Measurements from ENCODE around the gene TTC38.

The TTC38 gene

DNA sequence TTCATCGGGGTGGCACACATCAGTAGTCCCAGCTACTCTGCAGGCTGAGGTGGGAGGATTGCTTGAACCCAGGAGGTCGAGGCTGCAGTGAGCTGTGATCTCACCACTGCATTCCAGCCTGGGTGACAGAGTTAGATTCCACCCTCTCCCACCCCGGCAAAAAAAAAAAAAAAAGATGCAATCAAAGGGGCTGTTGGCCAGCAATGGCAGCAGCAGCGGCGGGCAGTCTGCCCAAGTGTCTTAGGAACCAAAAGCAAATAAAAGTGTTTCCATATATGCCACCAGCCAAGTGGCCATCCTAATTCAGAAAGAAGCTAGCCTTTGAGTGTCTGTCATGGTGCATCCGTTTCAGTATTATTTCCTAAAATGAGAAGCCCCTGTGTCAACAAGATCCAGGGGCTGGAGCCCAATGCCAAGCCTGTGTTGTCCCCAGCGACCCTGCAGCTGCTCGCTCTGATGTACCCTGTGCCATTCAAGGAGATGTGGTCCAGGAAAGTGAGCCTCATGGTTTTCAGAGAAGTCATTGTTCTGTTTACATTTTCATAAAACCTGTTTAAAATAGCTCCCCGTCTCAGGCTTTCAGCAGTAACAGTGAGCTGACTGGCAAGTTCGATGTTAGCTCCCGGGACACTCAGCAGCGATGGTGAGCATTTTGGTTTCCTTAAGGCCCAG is 30.2 kb upstream of the TTC38 start:
- Histone ChIP-seq H3K4me1 (ENCODE audit: control insufficient read depth in 1 of 2, insufficient read depth in 2 of 2, low read length in 2 of 2) (peaks cover 0 to 3% of the 10 kb centered on the region in 2 donors), H3K27ac (ENCODE audit: low read length) (peak overlapping the region; percentile 22), H3K9me3 (ENCODE audit: control insufficient read depth in 1 of 2, low read length in 2 of 2) (no peaks in the 10 kb centered on the region), H3K36me3 (ENCODE audit: control insufficient read depth in 1 of 2, insufficient read depth in 2 of 2, low read length in 2 of 2) (peaks cover 5 to 14% of the 10 kb centered on the region in 2 donors), H3K4me3 (ENCODE audit: low read depth in 1 of 2, low read length in 2 of 2) (no peak overlapping the region), H3K27me3 (ENCODE audit: low read depth, low read length) (no peaks in the 10 kb centered on the region)

DNA sequence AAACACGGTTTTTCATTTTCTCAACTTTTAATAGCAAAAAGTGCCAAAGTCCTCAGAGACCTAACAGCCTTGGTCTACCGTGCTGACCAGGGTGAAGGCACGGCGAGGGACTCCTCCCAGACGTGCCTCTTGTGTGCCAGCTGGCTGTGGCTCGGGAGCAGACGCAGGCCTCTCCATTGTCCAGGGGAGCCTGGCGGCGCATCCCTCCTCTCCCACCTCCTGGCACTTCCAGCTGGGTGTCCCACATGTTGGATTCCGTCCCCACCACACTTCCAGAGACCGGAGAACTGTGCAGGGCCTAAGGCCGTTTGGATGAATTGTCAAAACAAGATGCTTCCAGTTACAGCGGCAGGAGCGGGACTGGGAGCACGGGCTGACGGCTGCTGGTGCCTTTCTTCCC is 29.3 kb upstream of the TTC38 start:
- no peak overlapping the region for H3K27ac ChIP-seq (ENCODE audit: low read length)
- no peaks in the 10 kb centered on the region for H3K27me3 ChIP-seq (ENCODE audit: low read depth, low read length)
- H3K9me3 ChIP-seq (ENCODE audit: control insufficient read depth in 1 of 2, low read length in 2 of 2), result no peaks in the 10 kb centered on the region
- peaks cover 0 to 3% of the 10 kb centered on the region in 2 donors for H3K4me1 ChIP-seq (ENCODE audit: control insufficient read depth in 1 of 2, insufficient read depth in 2 of 2, low read length in 2 of 2)
- H3K4me3 ChIP-seq (ENCODE audit: low read depth in 1 of 2, low read length in 2 of 2), result no peak overlapping the region
- peaks cover 10 to 20% of the 10 kb centered on the region in 2 donors for H3K36me3 ChIP-seq (ENCODE audit: control insufficient read depth in 1 of 2, insufficient read depth in 2 of 2, low read length in 2 of 2)

DNA sequence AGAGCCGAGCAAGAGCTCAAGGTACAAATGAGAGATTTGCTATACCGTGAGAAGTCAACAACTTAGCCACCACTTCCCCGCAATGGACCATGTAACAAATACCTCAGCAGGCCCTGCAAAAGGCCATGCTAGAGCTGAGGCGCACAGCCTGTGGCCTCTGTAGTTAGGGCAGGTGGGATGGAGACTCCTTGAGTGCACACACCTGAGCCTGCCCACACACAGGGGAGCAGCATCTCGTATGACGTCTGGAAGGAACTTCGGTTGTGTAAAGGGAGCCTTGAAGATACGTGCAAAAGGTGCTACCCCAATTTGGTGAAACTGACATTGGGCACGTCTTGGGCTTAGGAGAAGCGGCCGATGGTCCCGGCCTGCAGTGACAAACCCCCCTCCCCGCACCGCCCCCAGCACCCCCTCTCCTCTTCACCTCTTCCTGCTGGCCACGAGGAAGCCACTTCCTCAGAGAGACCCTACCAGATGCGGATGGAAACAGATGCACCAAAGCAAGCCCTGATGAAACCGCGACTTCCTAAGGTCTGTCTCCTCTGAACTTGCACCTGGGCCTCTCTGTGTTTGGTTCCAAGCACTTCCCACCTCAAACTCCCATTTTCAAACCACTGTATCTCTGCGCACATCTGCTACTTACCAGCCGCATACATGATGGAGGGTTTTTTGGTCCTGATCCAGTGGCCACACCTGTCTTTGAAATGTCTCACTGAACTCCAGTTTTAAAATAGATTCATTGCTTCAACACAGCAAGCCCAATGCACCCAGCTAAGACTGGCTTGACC is 28.4 kb upstream of the TTC38 start:
- no peaks in the 10 kb centered on the region for H3K9me3 ChIP-seq (ENCODE audit: control insufficient read depth in 1 of 2, low read length in 2 of 2)
- H3K4me1 ChIP-seq (ENCODE audit: control insufficient read depth in 1 of 2, insufficient read depth in 2 of 2, low read length in 2 of 2), result peaks cover 0 to 3% of the 10 kb centered on the region in 2 donors
- H3K36me3 ChIP-seq (ENCODE audit: control insufficient read depth in 1 of 2, insufficient read depth in 2 of 2, low read length in 2 of 2), result peaks cover 10 to 24% of the 10 kb centered on the region in 2 donors
- no peaks in the 10 kb centered on the region for H3K27me3 ChIP-seq (ENCODE audit: low read depth, low read length)
- no peak overlapping the region for H3K27ac ChIP-seq (ENCODE audit: low read length)
- no peak overlapping the region for H3K4me3 ChIP-seq (ENCODE audit: low read depth in 1 of 2, low read length in 2 of 2)

DNA sequence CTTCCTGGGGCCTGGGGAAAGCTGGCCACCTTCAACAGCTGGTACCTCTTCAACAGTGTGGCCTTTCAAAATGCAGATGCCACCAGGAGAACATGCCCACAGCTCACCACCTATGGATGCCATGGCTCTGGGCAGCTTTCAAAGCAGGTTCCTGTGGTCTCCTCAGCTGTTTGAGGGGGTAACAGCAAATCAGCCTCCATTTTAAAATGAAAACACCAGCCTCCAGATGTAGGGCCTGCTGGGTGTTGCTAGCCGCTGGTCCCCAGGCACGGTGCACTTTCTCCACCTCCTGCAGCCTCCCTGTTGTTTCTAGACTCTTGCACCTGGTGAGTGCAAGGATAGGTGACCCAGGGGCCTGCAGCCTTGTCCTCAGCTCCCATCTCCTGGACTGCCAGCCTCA is 27.7 kb upstream of the TTC38 start:
- no peaks in the 10 kb centered on the region for H3K9me3 ChIP-seq (ENCODE audit: control insufficient read depth in 1 of 2, low read length in 2 of 2)
- H3K36me3 ChIP-seq (ENCODE audit: control insufficient read depth in 1 of 2, insufficient read depth in 2 of 2, low read length in 2 of 2), result peaks cover 10 to 26% of the 10 kb centered on the region in 2 donors
- H3K27ac ChIP-seq (ENCODE audit: low read length), result no peak overlapping the region
- no peaks in the 10 kb centered on the region for H3K27me3 ChIP-seq (ENCODE audit: low read depth, low read length)
- peaks cover 0 to 9% of the 10 kb centered on the region in 2 donors for H3K4me1 ChIP-seq (ENCODE audit: control insufficient read depth in 1 of 2, insufficient read depth in 2 of 2, low read length in 2 of 2)
- H3K4me3 ChIP-seq (ENCODE audit: low read depth in 1 of 2, low read length in 2 of 2), result no peak overlapping the region

DNA sequence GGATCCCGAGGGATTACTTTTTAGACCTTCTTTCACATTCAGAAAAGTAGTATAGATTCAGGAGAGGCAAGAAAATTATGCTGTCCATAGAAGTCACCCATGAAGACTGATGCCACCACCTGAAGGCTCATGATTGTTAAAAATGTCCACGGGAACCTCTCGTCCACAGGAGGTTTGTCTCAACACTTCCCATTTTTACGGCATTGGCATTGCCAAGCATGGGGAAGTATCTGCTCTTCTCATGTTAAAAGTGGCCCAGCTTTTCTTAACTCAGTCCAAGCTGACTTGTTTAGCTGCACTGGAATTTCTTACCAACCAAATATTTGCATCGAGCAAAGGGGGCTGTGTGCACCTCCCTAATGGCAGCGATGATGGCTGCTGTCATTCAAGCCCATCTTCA is 27.3 kb upstream of the TTC38 start:
- Histone ChIP-seq H3K27me3 (ENCODE audit: low read depth, low read length) (no peaks in the 10 kb centered on the region), H3K36me3 (ENCODE audit: control insufficient read depth in 1 of 2, insufficient read depth in 2 of 2, low read length in 2 of 2) (peaks cover 6 to 23% of the 10 kb centered on the region in 2 donors), H3K4me3 (ENCODE audit: low read depth in 1 of 2, low read length in 2 of 2) (no peak overlapping the region), H3K4me1 (ENCODE audit: control insufficient read depth in 1 of 2, insufficient read depth in 2 of 2, low read length in 2 of 2) (peaks cover 0 to 13% of the 10 kb centered on the region in 2 donors), H3K9me3 (ENCODE audit: control insufficient read depth in 1 of 2, low read length in 2 of 2) (no peaks in the 10 kb centered on the region), H3K27ac (ENCODE audit: low read length) (no peak overlapping the region)

DNA sequence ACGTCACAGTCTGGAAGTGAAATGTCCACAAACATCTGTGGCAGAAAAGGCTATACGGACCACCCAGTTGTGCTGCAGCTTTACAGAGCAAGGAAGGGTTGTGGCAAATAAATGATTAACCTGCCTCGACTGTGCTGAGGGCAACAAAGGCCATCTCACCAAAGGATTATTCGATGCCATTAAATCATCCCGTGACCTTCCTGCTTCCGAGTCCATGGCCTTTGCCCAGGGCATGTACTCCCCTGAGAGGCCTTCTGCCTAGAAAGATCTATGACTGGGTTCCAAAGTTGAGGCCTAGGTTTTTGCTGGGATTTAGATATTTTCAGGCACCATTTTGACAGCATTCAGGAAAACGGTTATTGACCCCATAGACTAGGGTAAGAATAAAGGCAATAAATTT is 26.9 kb upstream of the TTC38 start:
- H3K9me3 ChIP-seq (ENCODE audit: control insufficient read depth in 1 of 2, low read length in 2 of 2), result no peaks in the 10 kb centered on the region
- H3K36me3 ChIP-seq (ENCODE audit: control insufficient read depth in 1 of 2, insufficient read depth in 2 of 2, low read length in 2 of 2), result peaks cover 5 to 23% of the 10 kb centered on the region in 2 donors
- H3K4me1 ChIP-seq (ENCODE audit: control insufficient read depth in 1 of 2, insufficient read depth in 2 of 2, low read length in 2 of 2), result peaks cover 0 to 17% of the 10 kb centered on the region in 2 donors
- H3K27me3 ChIP-seq (ENCODE audit: low read depth, low read length), result no peaks in the 10 kb centered on the region
- H3K27ac ChIP-seq (ENCODE audit: low read length), result no peak overlapping the region
- H3K4me3 ChIP-seq (ENCODE audit: low read depth in 1 of 2, low read length in 2 of 2), result no peak overlapping the region

DNA sequence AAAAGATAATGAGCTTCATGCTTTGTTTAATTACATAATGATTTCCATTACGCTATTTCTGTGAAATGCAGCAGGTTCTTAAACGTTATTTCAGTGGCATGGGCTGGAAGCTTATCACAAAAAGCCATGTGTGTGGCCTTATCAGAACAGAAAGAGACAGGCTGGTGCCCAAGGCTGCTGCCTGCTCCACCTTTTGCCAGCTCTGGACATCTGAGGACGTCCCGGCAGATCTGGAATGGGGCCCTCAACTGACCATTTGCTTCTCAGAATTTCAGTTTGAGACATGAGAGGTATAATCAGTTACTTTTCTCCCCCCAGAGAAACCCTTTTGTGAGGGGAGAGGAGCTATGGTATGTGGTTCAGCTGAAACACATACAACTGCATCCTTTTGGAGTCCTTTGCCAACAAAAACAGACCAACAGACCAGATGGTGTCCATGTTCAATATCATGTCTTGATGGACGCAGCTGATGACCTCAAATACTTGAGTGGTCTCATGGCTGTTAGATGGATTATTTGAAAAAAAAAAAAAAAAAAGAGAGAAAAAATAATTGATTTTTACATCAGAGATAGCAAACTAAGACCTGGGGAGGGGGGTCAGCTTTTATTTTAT is 26.3 kb upstream of the TTC38 start:
- Histone ChIP-seq H3K36me3 (ENCODE audit: control insufficient read depth in 1 of 2, insufficient read depth in 2 of 2, low read length in 2 of 2) (peaks cover 5 to 18% of the 10 kb centered on the region in 2 donors), H3K4me1 (ENCODE audit: control insufficient read depth in 1 of 2, insufficient read depth in 2 of 2, low read length in 2 of 2) (peaks cover 0 to 18% of the 10 kb centered on the region in 2 donors), H3K27me3 (ENCODE audit: low read depth, low read length) (no peaks in the 10 kb centered on the region), H3K27ac (ENCODE audit: low read length) (no peak overlapping the region), H3K4me3 (ENCODE audit: low read depth in 1 of 2, low read length in 2 of 2) (no peak overlapping the region), H3K9me3 (ENCODE audit: control insufficient read depth in 1 of 2, low read length in 2 of 2) (no peaks in the 10 kb centered on the region)

DNA sequence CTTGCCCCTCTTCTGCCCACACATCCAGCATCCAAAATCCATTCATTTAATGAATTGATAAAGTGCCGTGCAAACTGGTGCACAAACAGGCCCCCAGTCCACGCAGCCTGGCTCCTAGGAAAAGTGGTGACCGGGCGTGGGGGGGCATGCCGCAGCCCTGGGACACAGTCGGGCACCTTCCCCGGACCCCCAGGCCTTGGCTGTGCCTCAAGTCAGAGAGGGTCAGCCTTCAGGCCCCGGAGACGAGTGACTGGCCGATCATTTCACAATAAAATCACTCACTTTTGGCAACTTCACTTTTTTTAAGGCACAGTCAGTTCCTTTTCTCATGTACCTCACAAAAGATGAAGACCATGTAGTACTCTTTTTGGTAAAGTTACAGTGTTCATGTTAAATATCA is 25.7 kb upstream of the TTC38 start:
- Histone ChIP-seq H3K27me3 (ENCODE audit: low read depth, low read length) (no peaks in the 10 kb centered on the region), H3K36me3 (ENCODE audit: control insufficient read depth in 1 of 2, insufficient read depth in 2 of 2, low read length in 2 of 2) (peaks cover 5 to 16% of the 10 kb centered on the region in 2 donors), H3K27ac (ENCODE audit: low read length) (no peak overlapping the region), H3K9me3 (ENCODE audit: control insufficient read depth in 1 of 2, low read length in 2 of 2) (no peaks in the 10 kb centered on the region), H3K4me1 (ENCODE audit: control insufficient read depth in 1 of 2, insufficient read depth in 2 of 2, low read length in 2 of 2) (peaks cover 0 to 18% of the 10 kb centered on the region in 2 donors), H3K4me3 (ENCODE audit: low read depth in 1 of 2, low read length in 2 of 2) (no peak overlapping the region)

DNA sequence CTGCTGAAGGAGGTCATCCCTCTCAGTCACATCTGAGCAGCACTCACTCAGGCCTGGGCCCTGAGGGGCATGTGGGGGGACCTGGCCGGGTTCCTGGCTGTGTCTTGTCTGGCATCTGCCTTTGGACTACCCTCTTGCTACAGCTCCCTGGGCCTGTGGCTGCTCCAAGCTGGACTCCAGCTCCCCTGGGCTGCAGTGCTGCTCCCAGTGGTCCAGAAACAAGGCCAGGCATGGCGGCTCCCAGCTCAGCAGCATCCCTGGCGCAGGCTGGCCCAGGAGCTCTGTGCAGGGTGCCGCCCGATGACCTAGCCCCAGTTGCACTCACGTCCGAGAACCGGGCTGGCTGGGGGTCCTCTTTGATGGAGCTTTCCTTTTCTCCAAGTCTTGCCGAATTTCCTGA is 23.0 kb upstream of the TTC38 start:
- peaks cover 0 to 21% of the 10 kb centered on the region in 2 donors for H3K4me1 ChIP-seq (ENCODE audit: control insufficient read depth in 1 of 2, insufficient read depth in 2 of 2, low read length in 2 of 2)
- H3K4me3 ChIP-seq (ENCODE audit: low read depth in 1 of 2, low read length in 2 of 2), result no peak overlapping the region
- H3K27ac ChIP-seq (ENCODE audit: low read length), result no peak overlapping the region

DNA sequence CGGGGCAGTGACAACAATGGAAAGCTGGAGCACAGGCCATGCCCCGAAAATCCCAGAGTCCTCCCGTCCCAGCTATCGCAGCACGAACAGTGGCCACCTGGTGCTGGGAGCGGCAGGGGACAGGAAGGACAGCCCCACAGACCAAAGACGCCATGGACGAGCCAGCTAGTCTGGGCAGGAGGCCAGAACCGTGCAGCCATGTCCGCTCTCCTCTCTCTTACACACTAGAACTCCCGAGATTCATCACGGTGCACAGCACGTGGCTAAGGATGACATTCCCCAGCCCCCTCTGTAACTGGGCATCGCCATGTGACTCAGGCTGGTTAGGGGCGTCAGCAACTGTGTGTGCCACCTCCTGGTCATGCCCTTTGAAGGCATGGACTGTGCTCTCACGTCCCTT is 22.3 kb upstream of the TTC38 start:
- Histone ChIP-seq H3K27ac (ENCODE audit: low read length) (no peak overlapping the region), H3K4me3 (ENCODE audit: low read depth in 1 of 2, low read length in 2 of 2) (no peak overlapping the region), H3K9me3 (ENCODE audit: control insufficient read depth in 1 of 2, low read length in 2 of 2) (no peaks in the 10 kb centered on the region), H3K27me3 (ENCODE audit: low read depth, low read length) (no peaks in the 10 kb centered on the region), H3K36me3 (ENCODE audit: control insufficient read depth in 1 of 2, insufficient read depth in 2 of 2, low read length in 2 of 2) (peaks cover 5 to 16% of the 10 kb centered on the region in 2 donors), H3K4me1 (ENCODE audit: control insufficient read depth in 1 of 2, insufficient read depth in 2 of 2, low read length in 2 of 2) (peaks cover 0 to 21% of the 10 kb centered on the region in 2 donors)

More for the DNA sequence above, 23.0 kb upstream of the TTC38 start:
- Histone ChIP-seq H3K27me3 (ENCODE audit: low read depth, low read length) (no peaks in the 10 kb centered on the region), H3K9me3 (ENCODE audit: control insufficient read depth in 1 of 2, low read length in 2 of 2) (no peaks in the 10 kb centered on the region), H3K36me3 (ENCODE audit: control insufficient read depth in 1 of 2, insufficient read depth in 2 of 2, low read length in 2 of 2) (peaks cover 5 to 16% of the 10 kb centered on the region in 2 donors)

DNA sequence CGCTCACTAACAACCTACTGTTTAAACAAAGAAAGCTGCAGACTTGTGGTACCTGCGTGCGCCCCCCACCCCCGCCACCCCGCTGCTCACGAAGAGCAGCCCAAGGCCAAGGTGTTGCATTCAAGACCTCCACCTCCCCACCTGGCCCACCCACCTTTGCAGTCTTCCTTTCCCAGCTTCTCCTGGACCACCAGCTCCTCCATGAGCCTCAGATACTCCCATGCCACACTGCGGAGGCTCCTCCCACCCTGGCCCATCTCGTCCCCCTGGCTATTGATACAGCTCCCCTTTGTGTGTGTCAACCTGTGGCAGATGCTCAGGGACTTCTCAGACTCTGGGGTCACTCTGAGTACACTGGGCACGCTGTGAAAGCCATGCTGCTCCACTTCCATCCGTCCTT is 21.6 kb upstream of the TTC38 start:
- no peaks in the 10 kb centered on the region for H3K27me3 ChIP-seq (ENCODE audit: low read depth, low read length)
- H3K4me3 ChIP-seq (ENCODE audit: low read depth in 1 of 2, low read length in 2 of 2), result no peak overlapping the region
- H3K4me1 ChIP-seq (ENCODE audit: control insufficient read depth in 1 of 2, insufficient read depth in 2 of 2, low read length in 2 of 2), result peaks cover 3 to 27% of the 10 kb centered on the region in 2 donors
- no peak overlapping the region for H3K27ac ChIP-seq (ENCODE audit: low read length)
- H3K36me3 ChIP-seq (ENCODE audit: control insufficient read depth in 1 of 2, insufficient read depth in 2 of 2, low read length in 2 of 2), result peaks cover 5 to 16% of the 10 kb centered on the region in 2 donors
- no peaks in the 10 kb centered on the region for H3K9me3 ChIP-seq (ENCODE audit: control insufficient read depth in 1 of 2, low read length in 2 of 2)

Measured in muscle layer of duodenum (tissue), 2 donors.